Peyer's patch (tissue), 4 donors: ENCODE results near the gene SCLT1. TPM values are rescaled to one million over a fixed set of nuclear protein-coding genes. Genes with fewer than 3 reads are reported as not detected.

ENCODE experiments used
- DNase-seq, 3 donors: peaks; one replicate each; pipeline ENCODE4 v3.0.0-alpha.2; 2017 to 2019
- H3K27ac ChIP-seq, 4 donors: fragments of 200-600 bp; sonication (generic); one replicate each; pipeline ENCODE4 v1.5.1; 2016 to 2019
- H3K27me3 ChIP-seq, 2 donors: fragments of 200-600 bp; sonication (generic); one replicate each; pipeline ENCODE4 v1.5.1; 2019
- H3K36me3 ChIP-seq, 3 donors: fragments of 200-600 bp; sonication (generic); one replicate each; pipeline ENCODE4 v1.5.1; 2016 to 2019
- H3K4me1 ChIP-seq, 4 donors: fragments of 200-600 bp; sonication (generic); one replicate each; pipeline ENCODE4 v1.5.1; 2016 to 2019
- H3K4me3 ChIP-seq, 4 donors: fragments of 200-600 bp; sonication (generic); 1 replicate in 3 of 4; 2 replicates in 1 of 4; pipeline ENCODE4 v1.5.1; 2016 to 2019; ENCODE audit warnings: mild to moderate bottlenecking in 1 of 4
- H3K9me3 ChIP-seq, 4 donors: fragments of 200-600 bp; sonication (generic); one replicate each; pipeline ENCODE4 v1.5.1; 2016 to 2019; ENCODE audit warnings: mild to moderate bottlenecking in 1 of 4
- CTCF ChIP-seq, 6 experiments: fragments of 450-650 bp in 4 of 6; fragments of 200-600 bp in 2 of 6; sonication (generic) in 1 of 6; IDR thresholded peaks; one replicate each; pipeline ENCODE4 v1.5.1; 2017 to 2019; ENCODE audit warnings: antibody characterized with exemption in 6 of 6, mild to moderate bottlenecking in 3 of 6, moderate library complexity in 1 of 6
- POLR2A ChIP-seq, 2 donors: fragments of 450-650 bp; IDR thresholded peaks; one replicate each; pipeline ENCODE4 v1.5.1; 2017; ENCODE audit warnings: antibody characterized with exemption in 2 of 2, mild to moderate bottlenecking in 2 of 2, moderate library complexity in 2 of 2
- total RNA-seq, 4 donors: library from RNA; depleted of rRNA; stranded (reverse); fragments of >200 nt; gene quantifications; one replicate each; pipeline ENCODE4 v1.1.0, GENCODE V29; 2016

The SCLT1 gene
- 10 to 100 TPM; 13.0 to 34.7 (median 18.0) TPM for total RNA-seq

- TF ChIP-seq CTCF (IDR thresholded peaks at IDR 0.05) (no peak), POLR2A (IDR thresholded peaks at IDR 0.05) (peak; percentile 92 to 94)
- H3K4me1 ChIP-seq = peaks cover 0 to 16% (median 0%) of the 10 kb centered on the region in 4 donors
- DNase-seq = peak; percentile 97 to 100 (median 99)
Measured at GRCh38 chr4:129093191-129093920, at the start of gene SCLT1. Gene SCLT1, minus strand, starts transcription at chr4:129093539. Its CDS starts 436 bp downstream, at chr4:129093103.

GRCh38 chr4:129140521-129140920 lies 47.2 kb upstream of the SCLT1 start:
- H3K4me1 ChIP-seq = no peaks in the 10 kb centered on the region
- no peak overlapping the region for H3K27ac ChIP-seq
- no peak overlapping the region for H3K4me3 ChIP-seq
- no peaks in the 10 kb centered on the region for H3K27me3 ChIP-seq
- no peak for DNase-seq
- TF ChIP-seq CTCF (IDR thresholded peaks at IDR 0.05) (no peak), POLR2A (IDR thresholded peaks at IDR 0.05) (no peak)
- no peaks in the 10 kb centered on the region for H3K36me3 ChIP-seq
- H3K9me3 ChIP-seq = no peaks in the 10 kb centered on the region

More at GRCh38 chr4:129093191-129093920, at the start of gene SCLT1:
- no peaks in the 10 kb centered on the region for H3K27me3 ChIP-seq
- no peaks in the 10 kb centered on the region for H3K9me3 ChIP-seq
- H3K36me3 ChIP-seq = no peaks in the 10 kb centered on the region
- H3K27ac ChIP-seq = peak within 1 kb of the TSS; percentile 92 to 98 (median 96)
- H3K4me3 ChIP-seq = peak within 1 kb of the TSS; percentile 70 to 85 (median 74)

- H3K9me3 ChIP-seq = no peaks in the 10 kb centered on the region
- no peaks in the 10 kb centered on the region for H3K27me3 ChIP-seq
- TF ChIP-seq POLR2A (IDR thresholded peaks at IDR 0.05) (no peak), CTCF (IDR thresholded peaks at IDR 0.05) (no peak)
- H3K4me1 ChIP-seq = no peaks in the 10 kb centered on the region
- no peak overlapping the region for H3K4me3 ChIP-seq
- no peak for DNase-seq
- H3K36me3 ChIP-seq = no peaks in the 10 kb centered on the region
- no peak overlapping the region for H3K27ac ChIP-seq
Measured at GRCh38 chr4:129138810-129139496, 45.6 kb upstream of the SCLT1 start.

- H3K4me3 ChIP-seq = no peak overlapping the region
- H3K36me3 ChIP-seq = no peaks in the 10 kb centered on the region
- no peak for TF ChIP-seq POLR2A (IDR thresholded peaks at IDR 0.05)
- TF ChIP-seq CTCF (IDR thresholded peaks at IDR 0.05) = no peak
- no peaks in the 10 kb centered on the region for H3K4me1 ChIP-seq
- H3K27me3 ChIP-seq = no peaks in the 10 kb centered on the region
- no peaks in the 10 kb centered on the region for H3K9me3 ChIP-seq
- DNase-seq = no peak
- no peak overlapping the region for H3K27ac ChIP-seq
Measured at GRCh38 chr4:129136433-129136832, 43.1 kb upstream of the SCLT1 start.

- H3K27ac ChIP-seq = no peak overlapping the region
Measured at GRCh38 chr4:129131343-129131742, 38.0 kb upstream of the SCLT1 start.

More at GRCh38 chr4:129131343-129131742, 38.0 kb upstream of the SCLT1 start:
- H3K27me3 ChIP-seq = no peaks in the 10 kb centered on the region
- no peak for TF ChIP-seq CTCF (IDR thresholded peaks at IDR 0.05)
- no peak for TF ChIP-seq POLR2A (IDR thresholded peaks at IDR 0.05)
- no peak for DNase-seq
- H3K4me3 ChIP-seq = no peak overlapping the region
- H3K36me3 ChIP-seq = no peaks in the 10 kb centered on the region
- no peaks in the 10 kb centered on the region for H3K4me1 ChIP-seq
- no peaks in the 10 kb centered on the region for H3K9me3 ChIP-seq
